Neural cell (in vitro differentiated cells): ENCODE results near the gene ELP1. TPM values are rescaled to one million over a fixed set of nuclear protein-coding genes. Genes with fewer than 3 reads are reported as not detected.

Source experiments
- H2AFZ ChIP-seq: fragments of 200-600, 300-800 bp; sonication (generic), shearing (Covaris generic); 2 replicates; pipeline ENCODE4 v1.6.0; 2014; ENCODE audit warnings: low read depth, mild to moderate bottlenecking, antibody characterized with exemption, low read length, moderate library complexity
- H3F3A ChIP-seq: fragments of 200-600 bp; shearing (Covaris generic); 2 replicates; pipeline ENCODE4 v1.6.1; 2016; ENCODE audit warnings: mild to moderate bottlenecking, moderate library complexity, mixed read lengths, antibody characterized with exemption, low read length; ENCODE audit not compliant: insufficient read depth, poor library complexity, severe bottlenecking
- H3K27ac ChIP-seq: fragments of 200-600, 300-800 bp; sonication (generic), shearing (Covaris generic); 2 replicates; pipeline ENCODE4 v1.5.1; 2014; ENCODE audit warnings: mild to moderate bottlenecking, low read length, moderate library complexity
- H3K27me3 ChIP-seq: fragments of 300-800, 200-600 bp; sonication (generic), shearing (Covaris generic); 2 replicates; pipeline ENCODE4 v1.6.0; 2014; ENCODE audit warnings: mild to moderate bottlenecking, low read depth, low read length, moderate library complexity; ENCODE audit not compliant: insufficient read depth
- H3K36me3 ChIP-seq: fragments of 300-800, 200-600 bp; sonication (generic), shearing (Covaris generic); 2 replicates; pipeline ENCODE4 v1.5.1; 2014; ENCODE audit warnings: mild to moderate bottlenecking, antibody characterized with exemption, low read length, moderate library complexity; ENCODE audit not compliant: insufficient read depth
- H3K4me2 ChIP-seq: fragments of 300-800, 200-600 bp; sonication (generic), shearing (Covaris generic); 2 replicates; pipeline ENCODE4 v1.6.0; 2014; ENCODE audit warnings: mild to moderate bottlenecking, low read length
- H3K4me3 ChIP-seq: fragments of 300-800, 200-600 bp; sonication (generic), shearing (Covaris generic); 2 replicates; pipeline ENCODE4 v1.5.1; 2014; ENCODE audit warnings: mild to moderate bottlenecking, low read length, moderate library complexity
- H3K79me2 ChIP-seq: fragments of 200-600 bp; shearing (Covaris generic); replicated peaks from 2 replicates; pipeline ENCODE4 v1.6.0; 2014; ENCODE audit warnings: mild to moderate bottlenecking, low read length, moderate library complexity; ENCODE audit not compliant: insufficient read depth
- H3K9ac ChIP-seq: fragments of 300-800, 200-600 bp; sonication (generic), shearing (Covaris generic); 2 replicates; pipeline ENCODE4 v1.6.1; 2016; ENCODE audit warnings: mild to moderate bottlenecking, low read length, mixed read lengths
- H3K9me2 ChIP-seq: fragments of 200-600 bp; shearing (Covaris generic); 2 replicates; pipeline ENCODE4 v1.6.1; 2016; ENCODE audit warnings: mild to moderate bottlenecking, low read length, mixed read lengths; ENCODE audit not compliant: insufficient read depth
- H3K9me3 ChIP-seq: fragments of 200-600, 300-800 bp; sonication (generic), shearing (Covaris generic); 2 replicates; pipeline ENCODE4 v1.6.1; 2016; ENCODE audit warnings: mild to moderate bottlenecking, mixed run types, low read length, moderate library complexity, mixed read lengths
- H4K20me1 ChIP-seq: fragments of 200-600 bp; shearing (Covaris generic); 2 replicates; pipeline ENCODE4 v1.6.1; 2016; ENCODE audit warnings: mild to moderate bottlenecking, mixed run types; ENCODE audit not compliant: insufficient read depth
- EP300 ChIP-seq: fragments of 450-650 bp; conservative IDR thresholded peaks from 2 replicates; pipeline ENCODE4 v1.6.1; 2014; ENCODE audit warnings: antibody characterized with exemption, mild to moderate bottlenecking, moderate library complexity; ENCODE audit not compliant: poor library complexity, severe bottlenecking
- EZH2 ChIP-seq: fragments of 200-600, 300-800 bp; shearing (Covaris generic), sonication (generic); IDR thresholded peaks from 2 replicates; pipeline ENCODE4 v1.6.1; 2014; ENCODE audit warnings: antibody characterized with exemption, low read length, borderline replicate concordance, mild to moderate bottlenecking; ENCODE audit not compliant: insufficient read depth, poor library complexity, severe bottlenecking
- MXI1 ChIP-seq: fragments of 450-650 bp; conservative IDR thresholded peaks from 2 replicates; pipeline ENCODE4 v1.6.1; 2014; ENCODE audit warnings: antibody characterized with exemption, mild to moderate bottlenecking; ENCODE audit not compliant: poor library complexity, severe bottlenecking
- POLR2AphosphoS5 ChIP-seq: IDR thresholded peaks from 2 replicates; pipeline ENCODE4 v1.6.1; 2012
- SMC3 ChIP-seq: fragments of 450-650 bp; conservative IDR thresholded peaks from 2 replicates; pipeline ENCODE4 v1.6.1; 2014; ENCODE audit warnings: antibody characterized with exemption, mild to moderate bottlenecking, moderate library complexity; ENCODE audit not compliant: poor library complexity
- TAF1 ChIP-seq: IDR thresholded peaks from 2 replicates; pipeline ENCODE4 v1.6.1; 2012; ENCODE audit warnings: low read depth
- polyA plus RNA-seq: library from polyadenylated mRNA; depleted of rRNA; stranded (reverse); fragments of >200 nt; gene quantifications from 2 replicates; pipeline ENCODE4 v1.2.3, GENCODE V29; 2014
- TF ChIP-seq, protein P1 (sequence below): IDR thresholded peaks from 2 replicates; pipeline ENCODE4 v1.6.1; 2012; ENCODE audit warnings: borderline replicate concordance

Gene ELP1
- polyA plus RNA-seq, 1 donor from 2014 or later = 112 TPM

DNA sequence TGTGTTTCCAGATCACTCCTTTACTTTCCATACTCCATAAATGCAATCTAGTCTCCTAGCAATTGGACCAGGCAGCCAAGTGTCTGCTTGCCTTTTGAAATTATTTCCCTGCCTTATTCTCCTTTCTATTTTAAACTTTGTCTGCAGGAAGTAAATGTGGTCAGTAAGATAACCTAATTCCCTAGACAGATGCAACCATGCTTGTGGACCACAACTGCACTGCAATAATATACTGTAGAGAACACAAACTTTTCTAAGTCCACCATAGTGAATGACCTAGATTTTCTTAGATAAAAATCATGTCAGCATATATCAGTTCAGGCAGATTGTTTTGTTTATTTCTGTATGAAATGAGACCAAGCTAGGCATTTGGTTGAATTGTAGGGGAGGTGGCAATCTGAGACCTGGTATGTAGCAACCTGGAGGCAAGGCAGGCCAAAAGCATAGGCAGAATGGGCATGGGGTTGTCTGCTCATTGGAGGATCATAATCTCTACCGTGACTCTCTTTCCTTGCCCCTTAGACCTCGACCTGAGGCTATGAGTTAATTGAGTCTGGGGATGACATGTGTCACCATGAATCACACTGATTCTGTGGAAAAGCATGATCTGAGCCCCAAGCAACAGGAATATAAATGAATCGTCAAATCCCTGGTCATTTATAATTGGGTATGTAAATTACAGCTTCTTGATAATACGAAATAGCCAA, 98.8 kb downstream of the ELP1 start:
- Histone ChIP-seq H4K20me1 (no peaks in the 10 kb centered on the region), H3K9ac (no peak overlapping the region), H3F3A (no peaks in the 10 kb centered on the region), H3K36me3 (no peaks in the 10 kb centered on the region), H2AFZ (no peak overlapping the region), H3K27ac (no peak overlapping the region), H3K4me2 (no peak overlapping the region), H3K9me2 (no peaks in the 10 kb centered on the region), H3K27me3 (no peaks in the 10 kb centered on the region), H3K9me3 (no peaks in the 10 kb centered on the region), H3K4me3 (no peak overlapping the region), H3K79me2 (no peaks in the 10 kb centered on the region)
- TF ChIP-seq TAF1 = no peak
- TF ChIP-seq, protein P1, sequence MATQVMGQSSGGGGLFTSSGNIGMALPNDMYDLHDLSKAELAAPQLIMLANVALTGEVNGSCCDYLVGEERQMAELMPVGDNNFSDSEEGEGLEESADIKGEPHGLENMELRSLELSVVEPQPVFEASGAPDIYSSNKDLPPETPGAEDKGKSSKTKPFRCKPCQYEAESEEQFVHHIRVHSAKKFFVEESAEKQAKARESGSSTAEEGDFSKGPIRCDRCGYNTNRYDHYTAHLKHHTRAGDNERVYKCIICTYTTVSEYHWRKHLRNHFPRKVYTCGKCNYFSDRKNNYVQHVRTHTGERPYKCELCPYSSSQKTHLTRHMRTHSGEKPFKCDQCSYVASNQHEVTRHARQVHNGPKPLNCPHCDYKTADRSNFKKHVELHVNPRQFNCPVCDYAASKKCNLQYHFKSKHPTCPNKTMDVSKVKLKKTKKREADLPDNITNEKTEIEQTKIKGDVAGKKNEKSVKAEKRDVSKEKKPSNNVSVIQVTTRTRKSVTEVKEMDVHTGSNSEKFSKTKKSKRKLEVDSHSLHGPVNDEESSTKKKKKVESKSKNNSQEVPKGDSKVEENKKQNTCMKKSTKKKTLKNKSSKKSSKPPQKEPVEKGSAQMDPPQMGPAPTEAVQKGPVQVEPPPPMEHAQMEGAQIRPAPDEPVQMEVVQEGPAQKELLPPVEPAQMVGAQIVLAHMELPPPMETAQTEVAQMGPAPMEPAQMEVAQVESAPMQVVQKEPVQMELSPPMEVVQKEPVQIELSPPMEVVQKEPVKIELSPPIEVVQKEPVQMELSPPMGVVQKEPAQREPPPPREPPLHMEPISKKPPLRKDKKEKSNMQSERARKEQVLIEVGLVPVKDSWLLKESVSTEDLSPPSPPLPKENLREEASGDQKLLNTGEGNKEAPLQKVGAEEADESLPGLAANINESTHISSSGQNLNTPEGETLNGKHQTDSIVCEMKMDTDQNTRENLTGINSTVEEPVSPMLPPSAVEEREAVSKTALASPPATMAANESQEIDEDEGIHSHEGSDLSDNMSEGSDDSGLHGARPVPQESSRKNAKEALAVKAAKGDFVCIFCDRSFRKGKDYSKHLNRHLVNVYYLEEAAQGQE = no peak
- TF ChIP-seq EZH2 = no peak
- no peak for TF ChIP-seq SMC3
- no peak for TF ChIP-seq MXI1
- TF ChIP-seq EP300 = no peak

DNA sequence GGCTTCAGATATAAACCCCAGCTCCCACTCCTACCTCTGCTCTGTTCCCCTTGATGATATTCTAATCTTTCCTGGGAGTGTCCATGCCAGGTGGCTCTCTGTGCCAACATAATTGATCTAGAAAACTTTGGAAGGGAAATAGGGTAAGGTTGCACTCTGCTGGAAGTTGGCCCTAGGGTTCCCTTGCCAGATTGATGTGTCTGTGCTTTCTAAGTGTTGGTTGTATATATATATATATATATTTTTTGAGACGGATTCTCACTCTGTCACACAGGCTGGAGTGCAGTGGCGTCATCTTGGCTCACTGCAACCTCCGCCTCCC, 101.8 kb downstream of the ELP1 start:
- no peaks in the 10 kb centered on the region for H3K9me3 ChIP-seq
- H3F3A ChIP-seq = no peaks in the 10 kb centered on the region
- no peaks in the 10 kb centered on the region for H3K27me3 ChIP-seq
- TF ChIP-seq EZH2 = no peak
- no peak for TF ChIP-seq POLR2AphosphoS5
- TF ChIP-seq TAF1 = no peak
- TF ChIP-seq, protein P1 = no peak
- no peak overlapping the region for H3K27ac ChIP-seq
- no peak overlapping the region for H3K4me2 ChIP-seq
- H3K9ac ChIP-seq = no peak overlapping the region
- no peaks in the 10 kb centered on the region for H4K20me1 ChIP-seq
- H3K9me2 ChIP-seq = no peaks in the 10 kb centered on the region
- H3K79me2 ChIP-seq = no peaks in the 10 kb centered on the region
- no peak overlapping the region for H2AFZ ChIP-seq
- H3K4me3 ChIP-seq = no peak overlapping the region
- H3K36me3 ChIP-seq = no peaks in the 10 kb centered on the region
